PC-3 (cell line): ENCODE data around the gene CARMIL1.

Experiments used
- EZH2phosphoT487 ChIP-seq: fragments of 300-600 bp; sonication (generic); IDR thresholded peaks from 2 replicates; pipeline ENCODE4 v1.6.1; 2018; ENCODE audit warnings: mild to moderate bottlenecking, antibody characterized with exemption, low read length, borderline replicate concordance
- TF ChIP-seq, protein P1 (sequence below): fragments of 300-600 bp; sonication (generic); conservative IDR thresholded peaks from 2 replicates; pipeline ENCODE4 v1.5.1; 2017; ENCODE audit warnings: antibody characterized with exemption, low read depth, mild to moderate bottlenecking, low read length

DNA sequence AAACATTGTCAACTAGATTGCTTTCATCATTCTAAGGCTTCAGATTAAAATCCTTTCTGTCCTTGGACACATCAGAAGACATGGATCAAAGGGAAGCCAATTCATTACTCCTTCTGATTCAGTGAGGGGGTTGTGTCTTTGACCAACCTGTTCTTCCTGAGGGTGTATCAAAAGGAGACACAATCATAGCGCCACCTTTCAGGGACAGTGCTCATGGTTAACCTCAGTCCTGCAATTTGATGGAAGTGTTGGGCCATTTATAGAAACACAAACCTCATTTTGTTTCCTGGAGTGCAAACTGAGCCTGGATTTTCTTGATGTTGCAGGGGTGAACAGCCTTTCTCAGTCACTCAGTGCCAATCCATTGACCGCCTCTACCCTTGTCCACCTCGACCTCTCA is 209.0 kb downstream of the CARMIL1 start:
- TF ChIP-seq, protein P1, sequence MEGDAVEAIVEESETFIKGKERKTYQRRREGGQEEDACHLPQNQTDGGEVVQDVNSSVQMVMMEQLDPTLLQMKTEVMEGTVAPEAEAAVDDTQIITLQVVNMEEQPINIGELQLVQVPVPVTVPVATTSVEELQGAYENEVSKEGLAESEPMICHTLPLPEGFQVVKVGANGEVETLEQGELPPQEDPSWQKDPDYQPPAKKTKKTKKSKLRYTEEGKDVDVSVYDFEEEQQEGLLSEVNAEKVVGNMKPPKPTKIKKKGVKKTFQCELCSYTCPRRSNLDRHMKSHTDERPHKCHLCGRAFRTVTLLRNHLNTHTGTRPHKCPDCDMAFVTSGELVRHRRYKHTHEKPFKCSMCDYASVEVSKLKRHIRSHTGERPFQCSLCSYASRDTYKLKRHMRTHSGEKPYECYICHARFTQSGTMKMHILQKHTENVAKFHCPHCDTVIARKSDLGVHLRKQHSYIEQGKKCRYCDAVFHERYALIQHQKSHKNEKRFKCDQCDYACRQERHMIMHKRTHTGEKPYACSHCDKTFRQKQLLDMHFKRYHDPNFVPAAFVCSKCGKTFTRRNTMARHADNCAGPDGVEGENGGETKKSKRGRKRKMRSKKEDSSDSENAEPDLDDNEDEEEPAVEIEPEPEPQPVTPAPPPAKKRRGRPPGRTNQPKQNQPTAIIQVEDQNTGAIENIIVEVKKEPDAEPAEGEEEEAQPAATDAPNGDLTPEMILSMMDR, result peak; percentile 20; the same call in 1 of the 2 replicates
- no peak for TF ChIP-seq EZH2phosphoT487
